ENCODE results near the gene MPRIP.
"Not testable (repeated sequence)": the region's sequence is repeated elsewhere in the genome, so short reads cannot be mapped to it uniquely, and the experiment has no call there.

The MPRIP gene

GRCh38 chr17:17180141-17180603 is 137.9 kb downstream of the MPRIP start:
- no peaks in the 10 kb centered on the region for H3K9me3 ChIP-seq (ENCODE audit: severe bottlenecking)
- H3K27me3 ChIP-seq (ENCODE audit: insufficient read depth, low read depth, severe bottlenecking): no peaks in the 10 kb centered on the region
- peaks cover 87% of the 10 kb centered on the region for H3K36me3 ChIP-seq
- no peak overlapping the region for H3K4me3 ChIP-seq (ENCODE audit: low read depth, low read length)
- H3K27ac ChIP-seq: no peak overlapping the region
- no peak for TF ChIP-seq CTCF (IDR thresholded peaks at IDR 0.05; ENCODE audit: low read depth, low read length)
- no peak for DNase-seq

GRCh38 chr17:17180741-17181525 is 138.7 kb downstream of the MPRIP start:
- Histone ChIP-seq H3K27me3 (ENCODE audit: insufficient read depth, low read depth, severe bottlenecking) (no peaks in the 10 kb centered on the region), H3K9me3 (ENCODE audit: severe bottlenecking) (no peaks in the 10 kb centered on the region), H3K27ac (no peak overlapping the region), H3K36me3 (peaks cover 81% of the 10 kb centered on the region), H3K4me3 (ENCODE audit: low read depth, low read length) (no peak overlapping the region)
- no peak for TF ChIP-seq CTCF (IDR thresholded peaks at IDR 0.05; ENCODE audit: low read depth, low read length)
- no peak for DNase-seq

- TF ChIP-seq CTCF (IDR thresholded peaks at IDR 0.05; ENCODE audit: low read depth, low read length): no peak
- H3K27ac ChIP-seq: no peak overlapping the region
Observed at GRCh38 chr17:17181666-17182597, 139.7 kb downstream of the MPRIP start.

GRCh38 chr17:17182598-17183136 is 140.4 kb downstream of the MPRIP start:
- DNase-seq: no peak
- Histone ChIP-seq H3K27ac (no peak overlapping the region), H3K27me3 (ENCODE audit: insufficient read depth, low read depth, severe bottlenecking) (no peaks in the 10 kb centered on the region), H3K9me3 (ENCODE audit: severe bottlenecking) (no peaks in the 10 kb centered on the region), H3K36me3 (peaks cover 71% of the 10 kb centered on the region), H3K4me3 (ENCODE audit: low read depth, low read length) (no peak overlapping the region)
- no peak for TF ChIP-seq CTCF (IDR thresholded peaks at IDR 0.05; ENCODE audit: low read depth, low read length)

More at GRCh38 chr17:17181666-17182597, 139.7 kb downstream of the MPRIP start:
- Histone ChIP-seq H3K9me3 (ENCODE audit: severe bottlenecking) (no peaks in the 10 kb centered on the region), H3K4me3 (ENCODE audit: low read depth, low read length) (no peak overlapping the region), H3K36me3 (peaks cover 76% of the 10 kb centered on the region), H3K27me3 (ENCODE audit: insufficient read depth, low read depth, severe bottlenecking) (no peaks in the 10 kb centered on the region)
- DNase-seq: no peak

GRCh38 chr17:17183744-17184143 is 141.5 kb downstream of the MPRIP start:
- TF ChIP-seq CTCF (IDR thresholded peaks at IDR 0.05; ENCODE audit: low read depth, low read length): no peak
- no peak overlapping the region for H3K4me3 ChIP-seq (ENCODE audit: low read depth, low read length)
- no peaks in the 10 kb centered on the region for H3K9me3 ChIP-seq (ENCODE audit: severe bottlenecking)
- DNase-seq: no peak
- H3K27me3 ChIP-seq (ENCODE audit: insufficient read depth, low read depth, severe bottlenecking): no peaks in the 10 kb centered on the region
- H3K36me3 ChIP-seq: peaks cover 64% of the 10 kb centered on the region
- H3K27ac ChIP-seq: no peak overlapping the region

GRCh38 chr17:17184985-17185757 is 142.9 kb downstream of the MPRIP start:
- H3K4me3 ChIP-seq (ENCODE audit: low read depth, low read length); DNase-seq; H3K27ac ChIP-seq; H3K9me3 ChIP-seq (ENCODE audit: severe bottlenecking); H3K27me3 ChIP-seq (ENCODE audit: insufficient read depth, low read depth, severe bottlenecking): not testable (repeated sequence)
- peaks cover 56% of the 10 kb centered on the region for H3K36me3 ChIP-seq
